HepG2 (cell line): ENCODE data around the gene PDE1C. TPM values are rescaled to one million over a fixed set of nuclear protein-coding genes. Genes with fewer than 3 reads are reported as not detected.

ENCODE experiments used
- ATAC-seq: fragments of 200-7000 bp; cut with Tn5 transposase; 3 replicates; pipeline ENCODE4 v1.9.1; 2020; ENCODE audit warnings: mild to moderate bottlenecking, moderate library complexity
- BruUV-seq: library from RNA; stranded (reverse); fragments of 400-500 nt; replicated peaks from 2 replicates; lab custom pipeline; 2021; lab: Mats Ljungman, UMichigan
- CTCF ChIA-PET: fragments of 300-600 bp; formaldehyde crosslinking; extraction: SDS; loops from one replicate; lab custom pipeline; 2021; ENCODE audit warnings: low total read pairs, inconsistent platforms, low intra/inter-chr PET ratio; lab: Yijun Ruan, JAX
- POLR2A ChIA-PET: fragments of 350-600 bp; sonication (Branson Sonifier 250); formaldehyde crosslinking; loops from one replicate; lab custom pipeline; 2020; ENCODE audit warnings: antibody characterized with exemption, inconsistent platforms; lab: Yijun Ruan, JAX
- DNase-seq: peaks from one replicate; pipeline ENCODE4 v3.0.0-alpha.2; 2015; ENCODE audit warnings: low spot score
- FAIRE-seq: peaks from 3 replicates; lab custom pipeline; 2011; peaks lifted over from hg19 to GRCh38; lab: Jason Lieb, UNC
- H2AFZ ChIP-seq: one replicate; pipeline ENCODE4 v1.6.1; 2011; ENCODE audit warnings: low read length, inconsistent platforms
- H3K27ac ChIP-seq: fragments of 300-600 bp; 3 replicates; pipeline ENCODE4 v1.8.0; 2011; ENCODE audit warnings: mixed run types, mild to moderate bottlenecking, mixed read lengths, low read length, inconsistent platforms; ENCODE audit not compliant: insufficient read depth; ENCODE audit errors: extremely low read length
- H3K27me3 ChIP-seq, 2 experiments: fragments of 200-600 bp in 1 of 2; 2 replicates in 1 of 2; 3 replicates in 1 of 2; pipeline versions ENCODE4 v1.6.0 to v1.8.0; 2011; ENCODE audit warnings: low read length in 2 of 2, mild to moderate bottlenecking in 2 of 2, moderate library complexity in 2 of 2, inconsistent platforms in 1 of 2; ENCODE audit not compliant: insufficient read depth in 2 of 2, control insufficient read depth in 1 of 2
- H3K36me3 ChIP-seq, 2 experiments: fragments of 200-600 bp in 1 of 2; replicated peaks in 1 of 2; 2 replicates in 1 of 2; 3 replicates in 1 of 2; pipeline versions ENCODE4 v1.5.1 to v1.8.0; 2011; ENCODE audit warnings: low read length in 2 of 2, inconsistent platforms in 1 of 2; ENCODE audit not compliant: insufficient read depth in 2 of 2, control insufficient read depth in 1 of 2
- H3K4me1 ChIP-seq: 2 replicates; pipeline ENCODE4 v1.5.1; 2012; ENCODE audit warnings: low read length, inconsistent platforms; ENCODE audit not compliant: insufficient read depth
- H3K4me2 ChIP-seq: 2 replicates; pipeline ENCODE4 v1.6.0; 2011; ENCODE audit warnings: low read depth, low read length, inconsistent platforms
- H3K4me3 ChIP-seq, 3 experiments: fragments of 200-600 bp in 1 of 3; sonication (generic), shearing (Covaris generic) in 1 of 3; replicated peaks in 1 of 3; 2 replicates each; pipeline ENCODE4 v1.5.1; 2011 to 2016; ENCODE audit warnings: low read length in 3 of 3, inconsistent platforms in 2 of 3, low read depth in 2 of 3, mild to moderate bottlenecking in 2 of 3, control low read depth in 1 of 3, mixed read lengths in 1 of 3; ENCODE audit not compliant: insufficient read depth in 1 of 3
- H3K79me2 ChIP-seq: one replicate; pipeline ENCODE4 v1.6.1; 2011; ENCODE audit warnings: low read length, inconsistent platforms; ENCODE audit not compliant: insufficient read depth
- H3K9ac ChIP-seq: 2 replicates; pipeline ENCODE4 v1.6.0; 2011; ENCODE audit warnings: mild to moderate bottlenecking, low read depth, low read length, inconsistent platforms; ENCODE audit not compliant: insufficient read depth
- H3K9me3 ChIP-seq: 2 replicates; pipeline ENCODE4 v1.5.1; 2012; ENCODE audit warnings: mild to moderate bottlenecking, low read length
- H4K20me1 ChIP-seq: 2 replicates; pipeline ENCODE4 v1.6.0; 2011; ENCODE audit warnings: inconsistent platforms, mild to moderate bottlenecking, low read length, moderate library complexity; ENCODE audit not compliant: insufficient read depth
- EHMT2 ChIP-seq: fragments of 200-600 bp; sonication (generic); IDR thresholded peaks from 2 replicates; pipeline ENCODE4 v1.7.0; 2017; ENCODE audit warnings: antibody characterized with exemption, low read depth, low read length, borderline replicate concordance
- ELF4 ChIP-seq: sonication (generic); formaldehyde crosslinking; IDR thresholded peaks from 2 replicates; pipeline ENCODE4 v1.5.0; 2020; ENCODE audit warnings: missing genetic modification reagents, mild to moderate bottlenecking, moderate library complexity, borderline replicate concordance
- LCORL ChIP-seq, 2 experiments: fragments of 450-650 bp in 1 of 2; sonication (generic) in 1 of 2; formaldehyde crosslinking in 1 of 2; IDR thresholded peaks; 2 replicates each; pipeline versions ENCODE4 v1.5.0 to v1.6.1; 2017 to 2020; ENCODE audit warnings: antibody characterized with exemption in 1 of 2, missing genetic modification reagents in 1 of 2
- SNAPC5 ChIP-seq: sonication (generic); formaldehyde crosslinking; IDR thresholded peaks from 2 replicates; pipeline ENCODE4 v1.8.1; 2023; ENCODE audit warnings: mild to moderate bottlenecking, missing genetic modification reagents, borderline replicate concordance
- YEATS2 ChIP-seq: sonication (generic); formaldehyde crosslinking; IDR thresholded peaks from 2 replicates; pipeline ENCODE4 v1.4.0; 2020; ENCODE audit warnings: missing genetic modification reagents, borderline replicate concordance
- ZFP91 ChIP-seq: sonication (generic); formaldehyde crosslinking; IDR thresholded peaks from 2 replicates; pipeline ENCODE4 v1.9.0; 2022; ENCODE audit warnings: missing genetic modification reagents, mild to moderate bottlenecking, borderline replicate concordance
- ZNF234 ChIP-seq: sonication (generic); formaldehyde crosslinking; conservative IDR thresholded peaks from 2 replicates; pipeline ENCODE4 v1.5.1; 2020; ENCODE audit warnings: mild to moderate bottlenecking, missing genetic modification reagents
- ZNF337 ChIP-seq: sonication (generic); formaldehyde crosslinking; IDR thresholded peaks from 2 replicates; pipeline ENCODE4 v1.5.1; 2020; ENCODE audit warnings: missing genetic modification reagents, low read depth, mild to moderate bottlenecking, borderline replicate concordance
- ZNF766 ChIP-seq: sonication (generic); formaldehyde crosslinking; IDR thresholded peaks from 2 replicates; pipeline ENCODE4 v1.5.0; 2020; ENCODE audit warnings: missing genetic modification reagents, borderline replicate concordance
- WGBS: methylation state at CpG from one replicate; pipeline ENCODE4 v1.1.6; 2017; ENCODE audit warnings: low lambda C conversion rate; 5-methylcytosine and 5-hydroxymethylcytosine counted together
- in situ Hi-C: cut with HindIII; loops from 2 replicates; pipeline ENCODE4 v1.10.0; 2017; ENCODE audit warnings: low pct_unique_long_range_greater_than_20kb; ENCODE audit not compliant: extremely low pct_ligation_motif_present
- intact Hi-C: fragments of 100-400 bp; cut with micrococcal nuclease; formaldehyde crosslinking; loops from one replicate; pipeline ENCODE4 v1.10.0; 2022; ENCODE audit not compliant: unreplicated experiment
- polyA plus RNA-seq, 8 experiments: library from polyadenylated mRNA; depleted of rRNA in 3 of 8; stranded (reverse) in 7 of 8; unstranded in 1 of 8; fragments of >200 nt; fragmentation: Illumina TruSeq in 4 of 8; extraction: Trizol in 4 of 8; gene quantifications; 2 replicates each; pipeline versions ENCODE4 v1.2.1 to v1.2.3, GENCODE V29; 2011 to 2016; ENCODE audit warnings: low read depth in 4 of 8, missing spikeins in 1 of 8, mixed read lengths in 1 of 8; ENCODE audit not compliant: insufficient read depth in 1 of 8
- total RNA-seq, 5 experiments: library from RNA; depleted of rRNA; stranded (reverse); fragments of >200 nt; fragmentation: Illumina TruSeq; extraction: Trizol; gene quantifications; 2 replicates each; pipeline ENCODE4 v1.2.3, GENCODE V29; 2016; ENCODE audit warnings: low read depth in 1 of 5

Gene PDE1C
- total and polyA plus RNA-seq, 2 of the 13 experiments (the other 11 are each of a cell fraction or from before 2014, with no cell fraction given), result not detected

GRCh38 chr7:31991406-31991805 is 78.8 kb downstream of the PDE1C start:
- Histone ChIP-seq H2AFZ (no peak overlapping the region), H3K36me3 (no peaks in the 10 kb centered on the region), H3K27me3 (no peaks in the 10 kb centered on the region), H3K9me3 (no peaks in the 10 kb centered on the region), H3K4me1 (no peaks in the 10 kb centered on the region)
- ATAC-seq (no peak), DNase-seq (no peak)
- TF ChIP-seq ZNF337 (CRISPR knock-in tag), result no peak
- no peak for TF ChIP-seq LCORL (IDR thresholded peaks at IDR 0.05)
- no peak for TF ChIP-seq LCORL (CRISPR knock-in tag; IDR thresholded peaks at IDR 0.05)
- TF ChIP-seq ELF4 (CRISPR knock-in tag), result no peak
- no peak for TF ChIP-seq ZNF234 (CRISPR knock-in tag)
- TF ChIP-seq ZNF766 (CRISPR knock-in tag), result no peak
- TF ChIP-seq SNAPC5 (CRISPR knock-in tag), result no peak
- TF ChIP-seq ZFP91, result no peak
- no peak for TF ChIP-seq YEATS2
- no peak for TF ChIP-seq EHMT2
- TF ChIP-seq, all 625 proteins: peak for 0
- FAIRE-seq, result no peak
- H3K4me2 ChIP-seq, result no peak overlapping the region
- 1% methylated on average over 3 of the region's 3 CpGs for WGBS
- CTCF ChIA-PET, result no interaction called here
- intact Hi-C loops, result no loop called here
- no peaks in the 10 kb centered on the region for H3K79me2 ChIP-seq
- in situ Hi-C loops, result no loop called here
- POLR2A ChIA-PET, result no interaction called here
- no TSS peak for BruUV-seq
- no peaks in the 10 kb centered on the region for H4K20me1 ChIP-seq
- H3K4me3 ChIP-seq, result no peak overlapping the region
- H3K27ac ChIP-seq, result no peak overlapping the region
- H3K9ac ChIP-seq, result no peak overlapping the region
